Right lobe of liver (tissue), 6 donors: ENCODE results near the gene FANCE. TPM values are rescaled to one million over a fixed set of nuclear protein-coding genes. Genes with fewer than 3 reads are reported as not detected.
"Not testable (repeated sequence)": the region's sequence is repeated elsewhere in the genome, so short reads cannot be mapped to it uniquely, and the experiment has no call there.

Experiments used
- ATAC-seq, 4 donors: fragments of 200-7000 bp; cut with Tn5 transposase; one replicate each; pipeline ENCODE4 v1.9.1; 2020; ENCODE audit warnings: mild to moderate bottlenecking in 4 of 4, moderate library complexity in 4 of 4
- DNase-seq, 3 donors: peaks; one replicate each; pipeline ENCODE4 v3.0.0-alpha.2; 2020
- H3K27ac ChIP-seq, 3 donors: fragments of 200-600 bp; one replicate each; pipeline ENCODE4 v1.8.0; 2022
- H3K27me3 ChIP-seq, 2 donors: fragments of 200-600 bp; one replicate each; pipeline ENCODE4 v1.8.0; 2022
- H3K36me3 ChIP-seq, 4 donors: fragments of 200-600 bp; sonication (generic) in 1 of 4; one replicate each; pipeline versions ENCODE4 v1.5.1 to v1.8.0; 2017 to 2022; ENCODE audit warnings: control low read depth in 1 of 4
- H3K4me1 ChIP-seq, 4 donors: fragments of 200-600 bp; sonication (generic) in 1 of 4; one replicate each; pipeline versions ENCODE4 v1.5.1 to v1.8.0; 2017 to 2022; ENCODE audit warnings: control low read depth in 1 of 4
- H3K4me3 ChIP-seq, 3 donors: fragments of 200-600 bp; one replicate each; pipeline ENCODE4 v1.8.0; 2022
- H3K9me3 ChIP-seq, 4 donors: fragments of 200-600 bp; sonication (generic) in 1 of 4; one replicate each; pipeline versions ENCODE4 v1.5.1 to v1.8.0; 2017 to 2022; ENCODE audit warnings: control low read depth in 1 of 4
- CTCF ChIP-seq, 4 donors: fragments of 200-600 bp in 3 of 4; fragments of 450-650 bp in 1 of 4; IDR thresholded peaks; one replicate each; pipeline versions ENCODE4 v1.5.1 to v1.8.0; 2016 to 2022; ENCODE audit warnings: antibody characterized with exemption in 4 of 4, mild to moderate bottlenecking in 2 of 4
- POLR2A ChIP-seq: fragments of 450-650 bp; IDR thresholded peaks from one replicate; pipeline ENCODE4 v1.6.1; 2017; ENCODE audit warnings: antibody characterized with exemption, mild to moderate bottlenecking
- WGBS: methylation state at CpG from one replicate; pipeline ENCODE4 v1.1.6; 2018; ENCODE audit warnings: low coverage, low lambda C conversion rate; ENCODE audit not compliant: insufficient coverage; ENCODE audit errors: missing lambda C conversion rate; 5-methylcytosine and 5-hydroxymethylcytosine counted together
- intact Hi-C, 2 donors: fragments of 100-400 bp; cut with DNase I; formaldehyde crosslinking; loops; one replicate each; pipeline versions ENCODE4 v1.11.2 to v1.14.1; 2022
- total RNA-seq, 6 experiments: library from RNA; depleted of rRNA in 2 of 6; stranded (reverse); fragments of >200 nt in 2 of 6; fragmentation: NEBNext Ultra II Directional in 3 of 6; extraction: Animal tissue kit (Norgen Biotek cat#: 25700) in 3 of 6; gene quantifications; one replicate each; pipeline versions ENCODE4 v1.1.0 to v1.2.4, GENCODE V29; 2016 to 2023
- donor health status: DM: no; HTN: yes; CAD: no.
- donor health status: DM: no; HTN: no; CAD: no.
- donor health status: DM: no; HTN: no; CAD: no.
- donor health status: DM: no; HTN: yes; CAD: no.
- donor health status: DM: no; HTN: yes; CAD: no.

FANCE gene
- total RNA-seq, 6 experiments from 2014 or later: 0.44 to 1.7 (median 0.95) TPM

- DNase-seq: peak; percentile 69 to 80 (median 75)
- no peak for TF ChIP-seq POLR2A
- peak in 2 of 4 donors; percentile 4 to 51 for TF ChIP-seq CTCF (IDR thresholded peaks at IDR 0.05)
Measured at GRCh38 chr6:35428421-35429149, 23.6 kb upstream of the FANCE start.

GRCh38 chr6:35429463-35429862 lies 22.7 kb upstream of the FANCE start:
- Histone ChIP-seq H3K4me1 (peaks cover 0 to 18% (median 1%) of the 10 kb centered on the region in 4 donors), H3K9me3 (peaks cover 0 to 3% (median 0%) of the 10 kb centered on the region in 4 donors), H3K4me3 (no peak overlapping the region), H3K27ac (no peak overlapping the region), H3K27me3 (no peaks in the 10 kb centered on the region), H3K36me3 (peaks cover 0 to 2% (median under 1%) of the 10 kb centered on the region in 4 donors)
- intact Hi-C loops: no loop called here
- DNase-seq (no peak), ATAC-seq (no peak)
- 81% methylated on average over 2 of the region's 2 CpGs for WGBS
- TF ChIP-seq CTCF (IDR thresholded peaks at IDR 0.05): no peak
- TF ChIP-seq POLR2A: no peak

More at GRCh38 chr6:35428421-35429149, 23.6 kb upstream of the FANCE start:
- Histone ChIP-seq H3K4me3 (no peak overlapping the region), H3K27ac (no peak overlapping the region), H3K4me1 (peaks cover 0 to 18% (median 1%) of the 10 kb centered on the region in 4 donors), H3K27me3 (no peaks in the 10 kb centered on the region), H3K9me3 (peaks cover 0 to 3% (median 0%) of the 10 kb centered on the region in 4 donors), H3K36me3 (peaks cover 0 to 8% (median 2%) of the 10 kb centered on the region in 4 donors)
- ATAC-seq: peak; percentile 81 to 90 (median 84)
- intact Hi-C loops: no loop called here
- WGBS: 16% methylated on average over 4 of the region's 10 CpGs

GRCh38 chr6:35432291-35432690 lies 19.8 kb upstream of the FANCE start:
- 44% methylated on average over 3 of the region's 4 CpGs for WGBS
- ATAC-seq: peak in 3 of 4 donors; percentile 25 to 51 (median 31)

GRCh38 chr6:35432702-35433101 lies 19.4 kb upstream of the FANCE start:
- H3K27me3 ChIP-seq, H3K9me3 ChIP-seq, H3K4me3 ChIP-seq, H3K36me3 ChIP-seq, intact Hi-C loops, ATAC-seq, H3K27ac ChIP-seq, DNase-seq: not testable (repeated sequence)
- H3K4me1 ChIP-seq: peaks cover 0 to 18% (median 4%) of the 10 kb centered on the region in 4 donors
- 56% methylated on average over 3 of the region's 3 CpGs for WGBS

More at GRCh38 chr6:35432291-35432690, 19.8 kb upstream of the FANCE start:
- Histone ChIP-seq H3K27me3 (no peaks in the 10 kb centered on the region), H3K4me1 (peaks cover 0 to 18% (median 4%) of the 10 kb centered on the region in 4 donors), H3K27ac (no peak overlapping the region), H3K9me3 (peaks cover 0 to 3% (median 0%) of the 10 kb centered on the region in 4 donors), H3K4me3 (no peak overlapping the region), H3K36me3 (no peaks in the 10 kb centered on the region)
- intact Hi-C loops: no loop called here
- DNase-seq: no peak
- TF ChIP-seq POLR2A (no peak), CTCF (IDR thresholded peaks at IDR 0.05) (no peak)
